Measurements from ENCODE around the gene CCN2. TPM values are rescaled to one million over a fixed set of nuclear protein-coding genes. Genes with fewer than 3 reads are reported as not detected.

The CCN2 gene
- total and polyA plus RNA-seq, 12 donors, result 6.1 to 71.3 (median 40.7) TPM

GRCh38 chr6:131966443-131966842, 15.3 kb upstream of the CCN2 start:
- TF ChIP-seq CTCF (IDR thresholded peaks at IDR 0.05), result no peak
- DNase-seq (no peak), ATAC-seq (no peak)
- no peaks in the 10 kb centered on the region for H3K36me3 ChIP-seq
- no peak overlapping the region for H3K4me3 ChIP-seq
- no peaks in the 10 kb centered on the region for H3K9me3 ChIP-seq
- intact Hi-C loops (cut with DNase I), result no loop called here
- no peak overlapping the region for H3K27ac ChIP-seq
- 88 to 93% methylated on average over 6 of the region's 6 CpGs for WGBS, 2 donors
- no peaks in the 10 kb centered on the region for H3K27me3 ChIP-seq
- no peaks in the 10 kb centered on the region for H3K4me1 ChIP-seq

DNA sequence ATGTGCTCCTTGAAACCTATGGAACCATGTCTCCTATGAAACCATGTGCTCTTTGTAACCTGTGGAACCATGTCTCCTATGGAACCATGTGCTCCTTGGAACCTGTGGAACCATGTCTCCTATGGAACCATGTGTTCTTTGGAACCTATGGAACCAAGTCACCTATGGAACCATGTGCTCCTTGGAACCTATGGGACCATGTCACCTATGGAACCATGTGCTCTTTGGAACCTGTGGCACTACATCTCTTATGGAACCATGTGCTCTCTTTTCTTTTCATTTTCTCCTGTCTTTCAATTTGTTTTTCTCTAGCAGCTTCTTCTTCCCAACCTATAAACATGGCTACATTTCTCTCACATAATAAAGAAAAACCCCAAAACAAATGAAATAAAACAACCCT, 11.9 kb upstream of the CCN2 start:
- Histone ChIP-seq H3K27ac (no peak overlapping the region), H3K36me3 (no peaks in the 10 kb centered on the region), H3K27me3 (no peaks in the 10 kb centered on the region), H3K9me3 (no peaks in the 10 kb centered on the region), H3K4me3 (no peak overlapping the region), H3K4me1 (peaks cover 0 to 3% (median 0%) of the 10 kb centered on the region in 9 donors)
- intact Hi-C loops (cut with DNase I), result loop anchor here in 1 of 10 donors (5.0 kb wide), 1 partner anchor 34 kb away; no protein-coding TSS in a partner anchor
- DNase-seq (no peak), ATAC-seq (no peak)
- no peak for TF ChIP-seq CTCF (IDR thresholded peaks at IDR 0.05)

DNA sequence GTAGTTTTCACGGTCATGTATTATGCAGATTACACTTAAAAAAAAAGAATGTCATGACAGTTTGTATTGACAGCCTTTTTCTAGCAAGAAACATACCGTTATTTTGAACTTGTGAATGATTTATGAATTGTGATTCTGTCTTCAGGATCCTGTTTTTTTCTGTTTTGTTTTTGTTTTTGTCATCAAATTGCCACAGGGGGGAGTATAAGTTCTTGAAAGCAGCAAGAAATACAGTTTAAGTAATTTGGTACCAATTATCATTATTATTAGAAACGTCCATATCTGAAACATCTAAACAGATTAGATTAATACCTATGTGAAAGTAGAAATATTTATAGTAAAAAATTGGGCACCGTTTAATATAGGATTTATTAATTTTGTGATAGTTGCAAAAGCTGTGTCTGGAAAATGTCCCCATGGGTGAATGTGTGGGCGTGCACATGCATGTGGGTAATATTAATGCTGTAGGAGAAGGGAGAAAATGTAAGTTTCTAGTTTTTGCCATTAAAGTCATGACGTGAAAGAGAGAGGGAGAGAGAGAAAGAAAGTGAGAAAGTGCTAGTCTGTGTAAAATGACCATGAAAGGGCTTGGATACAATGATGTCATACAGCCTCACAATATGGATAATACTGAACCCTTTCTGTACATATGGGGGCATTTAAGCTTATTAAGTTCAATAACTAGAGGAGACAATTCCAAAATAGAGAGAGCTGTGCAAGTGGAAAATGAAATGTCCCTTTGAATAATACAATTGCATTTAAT, 9.4 kb upstream of the CCN2 start:
- intact Hi-C loops (cut with DNase I), result loop anchor here in 1 of 10 donors (5.0 kb wide), 1 partner anchor 37 kb away; no protein-coding TSS in a partner anchor
- H3K4me1 ChIP-seq, result peaks cover 0 to 6% (median 0%) of the 10 kb centered on the region in 9 donors
- H3K4me3 ChIP-seq, result no peak overlapping the region
- no peaks in the 10 kb centered on the region for H3K27me3 ChIP-seq
- ATAC-seq (peak in 1 of 8 donors; percentile 34), DNase-seq (no peak)
- H3K27ac ChIP-seq, result no peak overlapping the region
- TF ChIP-seq CTCF (IDR thresholded peaks at IDR 0.05), result peak in 4 of 9 donors; percentile 44 to 56 (median 48)
- H3K36me3 ChIP-seq, result no peaks in the 10 kb centered on the region
- WGBS, 2 donors, result 56 to 64% methylated on average over 6 of the region's 6 CpGs
- no peaks in the 10 kb centered on the region for H3K9me3 ChIP-seq

GRCh38 chr6:131958542-131959470, 7.6 kb upstream of the CCN2 start:
- no peaks in the 10 kb centered on the region for H3K36me3 ChIP-seq
- ATAC-seq, result no peak
- no peaks in the 10 kb centered on the region for H3K27me3 ChIP-seq
- DNase-seq, result no peak
- H3K4me1 ChIP-seq, result peaks cover 0 to 20% (median 12%) of the 10 kb centered on the region in 9 donors
- WGBS, 2 donors, result 85 to 97% methylated on average over 11 of the region's 11 CpGs
- H3K4me3 ChIP-seq, result no peak overlapping the region
- TF ChIP-seq CTCF (IDR thresholded peaks at IDR 0.05), result no peak
- H3K27ac ChIP-seq, result no peak overlapping the region
- no peaks in the 10 kb centered on the region for H3K9me3 ChIP-seq
- intact Hi-C loops (cut with DNase I), result loop anchor here in 7 of 10 donors (10.0 kb wide), 3 partner anchors 176 to 256 kb away; no protein-coding TSS in a partner anchor

Measured in heart right ventricle (tissue), 16 donors.